EL (cell line): ENCODE data around the gene SNRPA.
"Not testable (repeated sequence)": the region's sequence is repeated elsewhere in the genome, so short reads cannot be mapped to it uniquely, and the experiment has no call there.

ENCODE experiments used
- DNase-seq: peaks from one replicate; pipeline ENCODE4 v3.0.0-alpha.2; 2016

Gene SNRPA

DNA sequence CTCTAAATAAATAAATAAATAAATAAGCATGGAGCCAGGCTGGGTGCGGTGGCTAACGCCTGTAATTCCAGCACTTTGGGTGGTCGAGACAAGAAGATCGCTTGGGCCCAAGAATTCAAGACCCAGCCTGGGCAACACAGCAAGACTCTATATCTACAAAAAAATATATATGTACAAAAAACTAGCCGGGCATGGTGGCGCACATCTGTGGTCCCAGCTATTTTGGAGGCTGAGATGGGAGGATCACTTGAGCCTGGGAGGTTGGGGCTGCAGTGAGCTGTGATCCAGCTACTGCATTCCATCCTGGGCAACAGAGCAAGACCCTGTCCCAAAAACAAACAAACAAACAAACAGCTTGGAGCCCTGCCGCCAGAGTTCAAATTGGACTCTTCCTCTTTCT lies 3.5 kb upstream of the SNRPA start:
- DNase-seq: no peak

DNA sequence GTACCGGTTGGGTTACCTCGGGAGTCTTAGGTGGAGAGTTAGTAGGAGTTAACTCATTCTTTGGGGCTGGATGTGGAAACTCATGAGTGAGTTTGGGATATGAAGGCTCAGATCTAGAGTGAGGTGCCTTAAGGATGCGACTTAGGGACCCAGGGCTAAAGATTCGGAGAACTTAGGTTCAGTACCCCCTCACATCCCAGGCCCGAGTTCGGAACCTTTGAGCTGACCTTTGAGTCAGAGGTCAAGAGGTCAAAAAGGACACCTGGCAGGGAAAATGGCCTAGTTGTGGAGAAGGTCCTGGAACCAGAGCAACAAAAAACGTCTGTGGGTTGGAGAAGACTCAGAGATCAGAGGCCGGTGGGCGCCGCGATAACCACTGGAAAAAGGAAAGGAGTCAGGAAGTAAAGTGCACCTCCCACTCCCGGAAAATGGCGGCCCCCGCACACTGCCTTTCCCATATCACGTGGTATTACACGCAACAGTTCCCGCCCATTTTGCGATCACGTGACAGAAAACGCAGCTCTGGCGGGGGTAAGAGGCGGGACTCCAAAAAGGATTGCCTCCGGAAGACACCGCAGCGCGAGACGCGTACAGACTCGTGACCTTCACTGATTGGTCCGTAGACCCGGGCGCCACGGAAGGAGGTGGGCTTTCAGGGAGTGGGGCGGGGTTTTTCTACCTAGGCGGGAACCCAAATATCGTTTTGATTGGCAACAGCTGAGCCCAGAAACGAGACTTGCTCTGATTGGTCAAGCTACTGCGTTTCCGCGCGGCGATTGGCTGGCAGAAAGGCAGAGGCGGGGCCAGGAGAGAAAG lies 737 bp upstream of the SNRPA start, which contains the start of gene ACTMAP:
ACTMAP (minus strand) TSS at position 420 of the 816 bp plus-strand sequence. CDS start 674 bp downstream, outside the sequence.
- peak; percentile 100 for DNase-seq

DNA sequence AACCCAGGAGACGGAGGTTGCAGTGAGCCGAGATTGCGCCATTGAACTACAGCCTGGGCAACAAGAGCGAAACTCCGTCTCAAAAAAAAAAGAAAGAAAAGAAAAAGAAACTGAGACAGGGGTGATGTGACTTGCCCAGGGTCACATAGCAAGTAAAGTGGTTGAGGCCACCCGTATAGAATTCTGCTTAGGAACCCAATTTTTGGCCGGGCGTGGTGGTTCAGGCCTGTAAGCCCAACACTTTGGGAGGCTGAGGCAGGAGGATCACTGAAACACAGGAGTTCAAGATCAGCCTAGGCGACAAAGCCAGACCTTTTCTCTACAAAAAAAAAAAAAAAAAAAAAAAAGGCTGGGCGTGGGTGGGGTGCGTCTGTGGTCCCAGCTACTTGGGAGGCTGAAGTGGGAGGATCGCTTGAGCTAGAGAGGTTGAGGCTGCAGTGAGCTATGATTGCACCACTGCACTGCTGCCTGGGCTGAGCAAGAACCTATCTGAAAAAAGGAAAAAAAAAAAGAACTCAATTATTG lies 1.3 kb downstream of the SNRPA start:
- no peak for DNase-seq

DNA sequence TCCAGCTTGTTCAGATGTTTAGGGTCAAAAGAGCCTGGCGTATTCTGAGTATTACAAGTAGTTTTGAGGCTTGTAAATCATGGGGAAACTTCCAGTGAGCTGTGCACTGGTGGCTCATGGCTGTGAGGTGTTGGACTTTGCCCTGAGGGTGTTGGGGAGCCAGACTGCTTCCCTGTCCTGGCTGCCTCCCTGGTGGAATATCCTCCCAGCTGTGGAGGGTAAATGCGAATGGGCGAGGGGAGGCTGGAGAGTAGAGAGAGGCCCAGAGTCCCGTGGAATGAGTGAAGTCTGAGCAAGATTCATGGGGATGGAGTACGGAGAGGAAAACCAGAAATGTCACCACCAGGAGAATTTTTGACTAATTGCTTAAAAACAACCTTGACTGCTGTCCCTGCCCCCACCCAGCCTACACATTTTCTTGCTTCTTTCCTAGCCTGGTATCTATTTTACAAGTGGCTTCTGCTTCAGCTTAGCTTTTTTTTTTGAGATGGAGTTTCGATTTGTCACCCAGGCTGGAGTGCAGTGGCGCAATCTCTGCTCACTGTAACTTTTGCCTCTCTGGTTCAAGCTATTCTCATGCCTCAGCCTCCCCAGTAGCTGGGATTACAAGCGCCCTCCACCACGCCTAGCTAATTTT lies 3.7 kb downstream of the SNRPA start:
- peak; percentile 40 for DNase-seq

DNA sequence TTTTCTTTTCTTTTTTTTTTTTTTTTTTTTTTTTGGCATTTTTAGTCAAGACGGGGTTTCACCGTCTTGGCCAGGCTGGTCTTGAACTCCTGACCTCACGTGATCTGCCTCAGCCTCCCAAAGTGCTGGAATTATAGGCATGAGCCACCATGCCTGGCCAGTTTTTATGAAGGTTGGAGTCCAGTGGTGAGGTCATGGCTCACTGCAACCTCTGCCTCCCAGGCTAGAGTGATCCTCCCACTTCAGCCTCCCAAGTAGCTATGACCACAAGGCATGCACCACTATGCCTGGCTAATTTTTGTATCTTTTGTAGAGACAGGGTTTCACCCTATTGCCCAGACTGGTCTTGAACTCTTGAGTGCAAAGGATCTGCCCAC lies 4.2 kb downstream of the SNRPA start:
- no peak for DNase-seq

DNA sequence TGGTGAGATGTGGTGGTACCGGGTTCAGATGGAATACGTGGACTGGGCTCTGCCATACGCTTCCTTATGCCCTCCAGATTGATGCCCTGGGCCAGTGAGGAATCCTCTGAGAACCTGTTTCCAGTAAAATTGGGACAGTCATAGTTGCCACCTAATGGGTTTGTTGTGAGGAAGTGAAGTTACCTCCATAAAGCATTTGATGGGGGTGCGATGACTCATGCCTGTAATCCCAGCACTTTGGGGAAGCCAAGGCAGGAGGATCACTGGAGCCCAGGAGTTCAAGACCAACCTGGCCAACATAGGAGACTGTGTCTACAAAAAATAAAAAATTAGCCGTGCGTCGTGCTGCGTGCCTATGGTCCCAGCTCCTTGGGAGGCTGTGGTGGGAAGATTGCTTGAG lies 4.8 kb downstream of the SNRPA start:
- no peak for DNase-seq

DNA sequence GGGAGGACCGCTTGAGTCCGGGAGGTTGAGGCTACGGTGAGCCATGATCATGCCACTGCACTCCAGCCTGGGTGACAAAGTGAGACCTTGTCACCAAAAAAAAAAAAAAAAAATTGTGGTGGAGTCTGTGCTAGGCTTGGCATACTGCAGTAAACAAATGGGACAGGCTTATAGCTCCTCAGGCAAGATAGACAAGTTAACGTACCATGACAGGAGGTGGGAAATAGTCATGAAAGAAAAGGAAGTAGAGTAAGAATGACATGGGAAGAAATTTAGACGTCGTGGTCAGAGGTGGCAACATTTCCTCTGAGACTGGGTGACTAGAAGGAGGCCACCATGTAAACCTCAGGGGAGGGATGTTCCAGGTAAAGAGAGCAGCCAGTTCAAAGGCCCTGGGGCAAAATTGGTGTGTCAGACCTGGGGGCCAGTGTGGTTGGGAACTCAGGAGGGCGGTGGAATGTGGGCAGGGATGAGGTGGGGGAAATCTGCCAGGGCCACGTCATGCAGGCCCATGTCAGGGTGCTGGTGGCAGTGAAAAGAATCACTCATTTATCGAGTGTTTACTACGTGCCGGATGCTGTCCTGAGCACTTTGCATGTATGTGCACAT lies 5.6 kb downstream of the SNRPA start:
- no peak for DNase-seq

DNA sequence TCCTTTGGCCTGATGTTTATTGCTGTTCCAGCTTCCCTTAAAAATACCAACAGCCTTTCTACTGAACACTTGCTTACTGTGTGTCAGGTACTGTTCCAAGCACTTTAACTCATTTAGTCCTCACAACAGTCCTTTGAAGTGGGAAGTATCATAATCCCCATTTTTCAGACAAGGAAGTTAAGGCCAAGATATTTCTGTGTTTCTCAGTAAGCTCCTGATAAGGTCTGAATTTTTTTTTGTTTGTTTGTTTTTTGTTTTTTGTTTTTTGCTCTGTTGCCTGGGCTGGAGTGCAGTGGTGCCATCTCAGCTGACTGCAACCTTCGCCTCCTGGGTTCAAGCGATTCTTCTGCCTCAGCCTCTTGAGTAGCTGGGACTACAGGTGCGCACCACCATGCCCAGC lies 7.5 kb downstream of the SNRPA start:
- DNase-seq: no peak

DNA sequence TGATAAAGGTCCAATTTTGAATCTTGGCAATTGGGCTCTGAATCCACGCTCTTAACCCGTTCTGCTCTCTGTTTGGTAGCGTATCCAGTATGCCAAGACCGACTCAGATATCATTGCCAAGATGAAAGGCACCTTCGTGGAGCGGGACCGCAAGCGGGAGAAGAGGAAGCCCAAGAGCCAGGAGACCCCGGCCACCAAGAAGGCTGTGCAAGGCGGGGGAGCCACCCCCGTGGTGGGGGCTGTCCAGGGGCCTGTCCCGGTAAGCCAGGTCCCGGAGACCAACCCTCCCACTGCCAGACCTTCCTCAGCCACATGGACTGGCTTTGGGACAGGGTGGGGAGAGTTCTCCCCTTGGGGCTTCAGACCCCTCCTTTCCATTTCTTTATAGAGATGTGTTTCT lies 8.3 kb downstream of the SNRPA start:
- DNase-seq: no peak

DNA sequence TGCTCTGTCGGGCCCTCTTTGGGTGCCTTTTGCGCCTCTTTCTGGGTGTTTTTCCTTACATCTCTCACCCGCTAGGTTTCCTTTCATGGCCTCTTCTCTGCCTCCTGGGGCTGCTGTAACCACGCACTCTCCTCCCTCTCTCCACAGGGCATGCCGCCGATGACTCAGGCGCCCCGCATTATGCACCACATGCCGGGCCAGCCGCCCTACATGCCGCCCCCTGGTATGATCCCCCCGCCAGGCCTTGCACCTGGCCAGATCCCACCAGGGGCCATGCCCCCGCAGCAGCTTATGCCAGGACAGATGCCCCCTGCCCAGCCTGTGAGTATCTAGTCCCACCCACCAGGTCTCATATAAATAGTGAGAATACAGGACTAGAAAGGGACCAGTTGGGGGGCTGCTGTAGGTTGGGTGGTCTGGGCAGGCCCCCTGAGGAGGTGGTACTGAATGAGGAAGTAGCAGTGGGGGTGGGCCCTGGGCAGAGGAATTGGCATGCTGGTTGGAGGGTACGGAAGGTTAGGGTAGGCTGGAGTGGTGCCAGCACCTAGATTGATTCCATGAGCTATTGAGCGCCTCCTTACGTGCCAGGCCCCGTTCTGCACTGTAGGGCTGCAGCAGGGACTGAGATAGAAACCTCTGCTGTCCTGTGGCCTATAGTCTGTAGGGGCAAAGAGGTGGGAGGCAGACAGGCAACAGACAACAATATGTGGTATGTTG lies 11.9 kb downstream of the SNRPA start:
- no peak for DNase-seq

DNA sequence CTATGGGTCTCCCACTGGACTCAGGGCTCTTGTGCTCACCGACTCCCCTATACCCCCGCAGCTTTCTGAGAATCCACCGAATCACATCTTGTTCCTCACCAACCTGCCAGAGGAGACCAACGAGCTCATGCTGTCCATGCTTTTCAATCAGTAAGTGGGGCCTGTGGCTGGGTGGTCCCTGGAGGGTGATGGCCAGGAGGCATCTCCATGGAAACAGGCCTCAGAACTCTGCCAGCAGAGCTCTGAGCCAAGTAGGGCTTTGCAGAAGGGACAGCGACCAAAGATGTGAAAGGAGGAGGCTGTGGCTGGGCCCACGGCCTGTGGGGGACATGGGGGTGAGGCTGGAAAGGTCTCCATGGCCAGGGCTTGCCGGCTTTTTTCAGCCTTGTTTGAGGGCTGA lies 12.5 kb downstream of the SNRPA start:
- DNase-seq: no peak

DNA sequence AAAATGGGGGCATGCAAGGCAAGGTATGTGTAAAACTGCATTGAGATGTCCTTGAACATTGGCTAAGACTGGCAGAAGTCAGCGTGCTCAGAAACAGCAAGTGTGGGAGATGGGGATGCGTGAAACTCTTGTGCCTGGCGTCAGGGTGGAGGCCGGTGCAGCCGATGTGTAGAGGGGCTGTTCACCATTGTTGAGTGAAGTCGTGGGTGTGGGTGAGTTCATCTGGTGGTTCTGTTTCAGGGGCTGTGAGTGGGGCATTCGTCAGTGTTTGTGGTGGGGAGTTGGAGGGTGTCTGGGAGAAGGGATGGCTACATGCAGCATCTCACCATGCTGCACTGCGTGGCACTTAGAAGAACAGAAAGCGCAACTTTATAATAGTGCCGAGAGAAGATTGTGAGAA lies 13.0 kb downstream of the SNRPA start:
- no peak for DNase-seq

DNA sequence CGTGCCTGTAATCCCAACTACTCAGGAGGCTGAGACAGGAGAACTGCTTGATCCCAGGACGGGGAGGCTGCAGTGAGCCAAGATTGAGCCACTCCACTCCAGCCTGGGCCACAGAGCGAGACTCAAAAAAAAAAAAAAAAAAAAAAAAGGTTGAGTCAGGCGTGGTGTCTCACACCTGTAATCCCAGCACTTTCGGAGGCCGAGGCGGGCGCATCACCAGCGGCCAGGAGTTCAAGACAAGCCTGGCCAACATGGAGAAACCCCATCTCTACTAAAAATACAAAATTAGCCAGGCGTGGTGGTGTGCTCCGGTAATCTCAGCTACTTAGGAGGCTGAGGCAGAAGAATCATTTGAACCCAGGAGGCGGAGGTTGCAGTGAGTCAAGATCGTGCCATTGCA lies 15.4 kb downstream of the SNRPA start:
- not testable (repeated sequence) for DNase-seq

DNA sequence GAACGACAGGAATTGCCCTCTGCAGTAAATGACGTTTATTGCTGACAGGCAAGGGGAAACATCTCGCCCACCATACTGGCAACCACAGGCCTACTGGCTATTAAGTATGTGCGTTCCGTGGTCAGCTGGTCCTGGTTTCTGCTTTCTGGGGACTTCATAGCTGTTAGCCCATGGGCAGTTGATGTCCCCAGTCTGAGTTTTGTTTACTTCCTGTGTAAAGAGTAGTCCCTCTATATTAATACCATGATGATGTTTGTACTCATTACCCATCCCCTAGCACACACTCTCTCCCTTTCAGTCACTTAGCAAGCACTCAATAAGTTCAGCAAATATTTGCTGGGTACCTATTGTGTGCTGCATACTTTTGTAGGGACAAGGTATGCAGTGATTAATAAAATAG lies 17.9 kb downstream of the SNRPA start:
- DNase-seq: no peak

DNA sequence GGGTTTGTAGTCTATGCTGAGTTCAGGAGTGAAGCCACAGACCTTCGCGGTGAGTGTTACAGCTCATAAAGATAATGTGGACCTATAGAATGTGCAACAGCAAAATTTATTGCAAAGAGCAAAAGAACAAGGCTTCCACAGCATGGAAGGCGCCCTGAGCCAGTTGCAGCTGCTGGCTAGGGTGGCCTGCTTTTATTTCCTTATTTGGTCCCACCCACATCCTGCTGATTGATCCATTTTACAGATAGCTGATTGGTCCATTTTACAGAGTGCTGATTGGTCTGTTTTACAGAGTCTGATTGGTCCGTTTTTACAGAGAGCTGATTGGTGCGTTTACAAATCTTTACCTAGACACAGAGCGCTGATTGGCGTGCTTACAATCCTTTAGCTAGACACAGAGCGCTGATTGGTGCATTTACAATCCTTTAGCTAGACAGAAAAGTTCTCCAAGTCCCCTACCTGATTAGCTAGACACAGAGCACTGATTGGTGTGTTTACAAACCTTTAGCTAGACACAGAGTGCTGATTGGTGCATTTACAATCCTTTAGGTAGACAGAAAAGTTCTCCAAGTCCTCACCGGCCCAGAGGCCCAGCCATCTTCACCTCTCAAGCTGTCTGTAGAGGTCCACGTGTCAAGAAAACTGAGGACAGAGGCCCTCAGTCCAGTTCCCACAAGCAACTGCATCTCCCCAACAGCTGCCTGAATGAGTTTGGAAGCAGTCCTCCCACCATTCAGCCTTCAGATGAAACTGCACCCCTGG lies 20.3 kb downstream of the SNRPA start:
- not testable (repeated sequence) for DNase-seq

DNA sequence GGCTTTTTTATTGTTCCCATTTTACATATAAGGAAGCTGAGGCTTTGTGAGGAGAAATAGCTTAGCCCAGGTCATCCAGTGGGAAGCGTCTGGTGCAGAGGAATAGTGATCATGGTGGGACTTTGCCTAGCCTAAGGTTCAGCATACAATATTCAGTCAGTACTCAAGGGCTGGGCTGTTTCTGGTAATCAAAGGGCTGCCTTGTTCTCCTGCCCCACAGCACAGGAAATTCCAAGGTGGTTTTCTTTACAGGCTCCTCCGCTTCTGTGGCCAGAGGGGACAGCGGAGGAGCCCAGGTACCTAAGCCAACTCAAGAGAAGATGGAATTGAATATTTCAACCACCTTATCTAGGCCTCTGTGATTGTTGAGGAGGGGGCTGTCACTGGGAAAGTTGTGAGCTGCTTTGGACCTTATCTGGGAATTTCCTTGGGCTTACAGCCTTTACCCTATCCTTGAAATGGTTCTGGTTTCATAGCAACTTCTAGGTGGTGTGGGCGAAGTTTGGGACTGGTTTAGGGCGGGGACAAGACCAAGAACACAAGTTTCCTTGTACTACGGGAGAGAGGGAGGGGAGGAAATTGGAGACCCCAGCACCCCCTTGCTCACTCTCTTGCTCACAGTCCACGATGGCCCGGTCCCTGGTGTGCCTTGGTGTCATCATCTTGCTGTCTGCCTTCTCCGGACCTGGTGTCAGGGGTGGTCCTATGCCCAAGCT lies 24.1 kb downstream of the SNRPA start, which contains the start of gene MIA:
MIA (plus strand) TSS at position 606 of the 716 bp plus-strand sequence; CDS start at position 628, 22 bp downstream.
- DNase-seq: no peak

DNA sequence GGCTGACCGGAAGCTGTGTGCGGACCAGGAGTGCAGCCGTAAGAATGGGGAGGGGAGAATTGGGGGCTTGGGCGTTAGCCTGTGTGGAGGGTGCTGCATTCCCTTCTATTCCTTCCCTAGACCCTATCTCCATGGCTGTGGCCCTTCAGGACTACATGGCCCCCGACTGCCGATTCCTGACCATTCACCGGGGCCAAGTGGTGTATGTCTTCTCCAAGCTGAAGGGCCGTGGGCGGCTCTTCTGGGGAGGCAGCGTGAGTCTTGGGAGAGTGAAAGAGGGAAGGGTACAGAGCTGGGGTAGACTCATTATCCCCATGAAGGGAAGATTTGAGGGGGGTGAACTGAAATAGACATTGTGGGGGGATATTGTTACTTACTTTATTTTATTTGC lies 24.6 kb downstream of the SNRPA start:
- DNase-seq: no peak

DNA sequence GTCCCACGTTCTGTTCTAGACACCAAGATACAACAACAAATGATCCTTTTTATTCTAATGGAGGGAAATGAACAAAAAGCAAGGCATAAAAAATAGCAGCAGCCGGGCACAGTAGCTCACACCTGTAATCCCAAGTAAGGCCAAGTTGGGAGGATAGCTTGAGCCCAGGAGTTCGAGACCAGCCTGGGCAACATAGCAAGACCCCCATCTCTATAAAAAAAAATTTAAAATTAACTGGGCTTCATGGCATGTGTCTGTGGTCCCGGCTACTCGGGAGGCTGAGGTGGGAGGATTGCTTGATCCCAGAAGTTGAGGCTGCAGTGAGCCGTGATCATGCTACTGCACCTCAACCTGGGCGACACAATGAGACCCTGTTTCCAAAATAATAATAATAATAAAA lies 25.4 kb downstream of the SNRPA start:
- DNase-seq: no peak

DNA sequence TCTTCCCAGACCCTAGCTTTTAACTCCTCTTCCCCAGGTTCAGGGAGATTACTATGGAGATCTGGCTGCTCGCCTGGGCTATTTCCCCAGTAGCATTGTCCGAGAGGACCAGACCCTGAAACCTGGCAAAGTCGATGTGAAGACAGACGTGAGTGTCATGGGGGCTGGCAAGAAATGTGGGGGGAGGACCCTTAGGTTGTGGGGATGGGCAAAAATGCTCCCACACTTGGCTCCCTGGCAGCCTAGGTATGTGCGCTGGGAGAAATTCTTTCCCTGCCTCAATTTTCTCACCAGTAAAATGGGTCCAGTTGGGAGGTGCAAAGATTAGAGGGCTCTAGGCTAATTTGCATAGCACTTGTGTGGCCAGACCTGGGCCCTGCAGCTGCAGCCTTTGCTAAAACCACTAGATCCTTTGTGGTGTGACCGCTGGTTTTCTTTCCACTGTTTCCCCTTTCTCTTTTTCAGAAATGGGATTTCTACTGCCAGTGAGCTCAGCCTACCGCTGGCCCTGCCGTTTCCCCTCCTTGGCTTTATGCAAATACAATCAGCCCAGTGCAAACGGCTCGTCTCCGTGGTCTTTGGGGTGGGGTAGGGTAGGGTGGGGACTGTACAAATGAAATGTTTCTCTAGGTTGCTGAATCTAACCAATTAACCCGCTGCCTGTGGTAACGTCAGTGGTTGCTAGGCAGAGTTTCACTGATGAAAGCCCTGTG lies 26.1 kb downstream of the SNRPA start:
- peak; percentile 91 for DNase-seq

DNA sequence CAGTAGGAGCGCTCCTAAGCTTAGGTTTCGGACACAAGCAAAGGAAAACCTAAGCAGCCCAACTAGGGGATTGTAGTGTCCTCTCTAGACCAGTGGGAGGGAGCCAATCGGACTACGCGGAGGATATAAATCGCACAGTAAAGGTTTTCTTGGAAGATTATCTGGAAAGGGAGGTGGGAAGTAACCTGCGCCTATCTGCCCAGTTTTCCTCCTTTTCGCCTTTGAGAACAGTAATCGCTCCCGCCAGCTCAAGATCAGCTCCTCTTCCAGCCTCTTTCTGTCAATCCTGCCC lies 26.6 kb downstream of the SNRPA start:
- DNase-seq: no peak
